ENCODE data around the gene RASIP1.

The RASIP1 gene

GRCh38 chr19:48731452-48731851 is 9.0 kb downstream of the RASIP1 start:
- TF ChIP-seq, protein P1, sequence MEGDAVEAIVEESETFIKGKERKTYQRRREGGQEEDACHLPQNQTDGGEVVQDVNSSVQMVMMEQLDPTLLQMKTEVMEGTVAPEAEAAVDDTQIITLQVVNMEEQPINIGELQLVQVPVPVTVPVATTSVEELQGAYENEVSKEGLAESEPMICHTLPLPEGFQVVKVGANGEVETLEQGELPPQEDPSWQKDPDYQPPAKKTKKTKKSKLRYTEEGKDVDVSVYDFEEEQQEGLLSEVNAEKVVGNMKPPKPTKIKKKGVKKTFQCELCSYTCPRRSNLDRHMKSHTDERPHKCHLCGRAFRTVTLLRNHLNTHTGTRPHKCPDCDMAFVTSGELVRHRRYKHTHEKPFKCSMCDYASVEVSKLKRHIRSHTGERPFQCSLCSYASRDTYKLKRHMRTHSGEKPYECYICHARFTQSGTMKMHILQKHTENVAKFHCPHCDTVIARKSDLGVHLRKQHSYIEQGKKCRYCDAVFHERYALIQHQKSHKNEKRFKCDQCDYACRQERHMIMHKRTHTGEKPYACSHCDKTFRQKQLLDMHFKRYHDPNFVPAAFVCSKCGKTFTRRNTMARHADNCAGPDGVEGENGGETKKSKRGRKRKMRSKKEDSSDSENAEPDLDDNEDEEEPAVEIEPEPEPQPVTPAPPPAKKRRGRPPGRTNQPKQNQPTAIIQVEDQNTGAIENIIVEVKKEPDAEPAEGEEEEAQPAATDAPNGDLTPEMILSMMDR (IDR thresholded peaks at IDR 0.05): no peak

GRCh38 chr19:48728911-48729664 is 11.3 kb downstream of the RASIP1 start:
- TF ChIP-seq, protein P1 (IDR thresholded peaks at IDR 0.05): no peak

DNA sequence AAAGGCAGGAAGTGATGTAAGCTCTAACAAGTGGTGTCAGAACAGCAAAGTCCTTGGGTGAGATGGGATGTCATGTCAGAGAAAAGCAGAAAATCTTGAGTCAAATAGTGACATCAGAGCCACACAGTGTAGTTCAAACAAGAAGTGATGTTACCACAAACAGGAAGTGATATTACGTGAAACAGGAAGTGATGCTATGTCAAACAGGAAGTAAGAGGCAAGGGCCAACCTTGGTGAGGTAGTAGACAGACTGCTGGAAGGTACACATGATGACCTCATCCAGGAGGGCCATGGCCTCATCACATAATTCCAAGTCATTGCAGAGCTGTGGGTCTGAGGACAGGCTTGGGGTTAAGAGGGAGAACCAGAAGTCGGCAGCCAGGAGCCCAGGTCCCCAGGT is 13.9 kb downstream of the RASIP1 start:
- TF ChIP-seq, protein P1 (IDR thresholded peaks at IDR 0.05): no peak

DNA sequence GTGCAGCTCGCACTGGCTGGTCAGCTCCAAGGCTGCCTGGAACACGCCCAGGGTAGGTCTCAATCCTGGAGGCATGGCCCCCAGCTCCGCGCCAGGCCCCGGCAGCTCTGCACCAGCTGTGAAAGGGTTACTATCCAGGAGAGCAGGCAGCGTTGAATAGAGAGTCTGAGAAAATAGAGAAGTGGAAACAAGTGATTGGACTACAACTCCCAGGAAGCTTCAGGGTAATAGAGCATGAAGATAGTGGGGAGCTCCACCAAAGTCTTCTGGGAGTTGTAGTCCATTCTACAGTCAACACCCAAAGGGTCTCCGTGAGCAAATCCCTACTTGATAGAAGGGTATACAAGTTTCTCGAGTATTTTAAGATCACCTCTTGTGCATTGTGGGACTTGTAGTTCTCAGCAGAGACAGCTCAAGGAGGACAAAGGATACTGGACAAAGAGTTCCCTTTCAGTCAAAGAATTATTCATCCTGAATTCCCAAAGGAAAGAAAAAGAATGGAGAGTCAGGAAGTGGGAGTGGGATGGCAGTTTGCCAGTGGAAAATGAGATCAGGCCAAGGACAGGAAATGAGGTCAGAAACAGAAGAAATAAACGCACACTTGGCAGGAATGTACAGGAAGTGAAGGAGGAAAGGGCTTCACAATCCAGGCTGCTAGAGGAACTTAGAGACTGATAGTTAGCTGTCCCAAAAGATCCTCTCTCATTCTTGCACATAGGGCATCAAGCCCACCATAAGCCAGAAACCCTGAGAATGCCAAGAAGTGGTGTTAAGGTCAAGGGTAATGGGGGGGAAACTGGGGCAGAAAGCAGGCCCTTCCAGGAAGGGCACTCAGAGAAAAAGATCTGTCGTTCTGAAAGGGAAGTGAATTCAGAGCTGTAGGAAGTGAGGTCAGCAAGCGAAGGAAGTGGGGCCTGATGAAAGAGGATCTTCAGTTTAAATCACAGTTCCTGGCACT is 15.3 kb downstream of the RASIP1 start:
- TF ChIP-seq, protein P1 (IDR thresholded peaks at IDR 0.05): no peak

DNA sequence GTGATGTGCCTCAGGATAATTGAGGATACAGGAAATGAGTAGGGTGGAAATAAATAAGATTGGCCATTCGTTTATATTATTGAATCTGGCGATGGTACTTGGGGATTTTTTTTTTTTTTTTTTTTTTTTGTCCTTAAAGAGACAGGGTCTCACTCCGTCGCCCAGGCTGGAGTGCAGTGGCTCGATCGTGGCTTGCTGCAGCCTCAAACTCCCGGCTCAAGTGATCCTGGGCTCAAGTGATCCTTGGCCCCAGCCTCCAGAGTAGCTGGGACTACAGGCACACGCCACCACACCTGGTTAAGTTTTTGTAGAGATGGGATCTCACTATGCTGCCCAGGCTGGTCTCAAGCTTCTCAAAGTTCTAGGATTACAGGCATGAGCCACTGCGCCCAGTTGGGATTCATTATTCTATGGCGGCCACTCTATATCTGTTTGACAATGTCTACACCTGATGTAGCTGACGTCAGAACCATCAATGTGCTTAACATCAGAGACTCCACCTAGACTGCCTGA is 18.2 kb downstream of the RASIP1 start:
- TF ChIP-seq, protein P1 (IDR thresholded peaks at IDR 0.05): no peak

DNA sequence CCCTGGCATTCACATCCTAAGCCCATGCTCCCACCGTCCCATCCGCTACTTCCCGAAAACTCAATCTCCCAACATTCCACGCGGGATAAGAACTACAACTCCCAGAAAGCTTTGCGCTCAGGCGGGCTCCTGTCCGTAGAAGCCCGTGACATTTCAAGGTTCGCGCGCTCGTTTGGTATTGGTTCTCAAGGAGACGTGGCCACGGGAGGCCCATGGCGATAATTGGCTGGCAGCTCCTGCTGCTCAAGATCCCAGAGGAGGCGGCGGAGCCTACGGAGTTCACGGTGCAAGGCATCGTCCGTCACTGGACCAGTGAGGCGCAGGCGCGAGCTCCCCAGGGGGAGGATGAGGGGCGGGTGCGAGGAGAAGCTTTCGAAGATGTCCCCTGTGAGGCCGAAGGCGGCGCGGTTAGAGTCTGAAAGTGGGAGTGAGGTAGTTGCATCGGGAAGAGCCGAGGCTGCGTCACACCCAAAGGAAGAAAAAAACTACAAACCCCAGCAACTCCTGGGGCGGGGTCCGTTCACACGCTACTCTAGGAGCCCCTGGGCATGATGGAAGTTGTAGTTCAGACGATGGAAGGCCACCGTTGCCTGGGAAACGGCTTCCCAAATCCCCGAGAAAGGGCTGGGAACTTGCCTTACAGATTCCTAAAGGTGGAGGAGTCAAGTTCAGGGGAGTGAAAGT is 19.7 kb downstream of the RASIP1 start:
- TF ChIP-seq, protein P1 (IDR thresholded peaks at IDR 0.05): no peak

DNA sequence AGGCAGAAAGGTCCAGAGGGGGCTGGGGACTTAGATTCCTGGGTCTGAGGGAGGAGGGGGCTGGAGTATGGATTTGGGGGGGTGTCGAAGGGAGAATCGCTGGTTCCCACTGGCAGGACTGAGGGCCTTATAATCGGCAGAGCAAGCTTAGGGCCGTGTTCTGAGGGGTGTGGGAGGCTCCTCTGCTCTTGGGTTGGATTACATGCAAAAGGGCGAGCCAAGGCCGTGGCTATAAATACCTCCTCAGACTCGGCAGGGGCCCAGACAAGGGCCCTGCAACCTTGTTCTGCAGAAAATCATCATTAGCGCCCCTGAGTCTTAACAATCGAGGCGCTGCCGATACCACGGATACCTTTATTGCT is 20.2 kb downstream of the RASIP1 start:
- TF ChIP-seq, protein P1 (IDR thresholded peaks at IDR 0.05): no peak
